NCI-H1048 (cell line): Measurements from ENCODE around the gene C11orf54.

Source experiments
- DNase-seq: peaks from one replicate; lab custom pipeline; 2025; lab: John Stamatoyannopoulos, UW

C11orf54 gene

DNA sequence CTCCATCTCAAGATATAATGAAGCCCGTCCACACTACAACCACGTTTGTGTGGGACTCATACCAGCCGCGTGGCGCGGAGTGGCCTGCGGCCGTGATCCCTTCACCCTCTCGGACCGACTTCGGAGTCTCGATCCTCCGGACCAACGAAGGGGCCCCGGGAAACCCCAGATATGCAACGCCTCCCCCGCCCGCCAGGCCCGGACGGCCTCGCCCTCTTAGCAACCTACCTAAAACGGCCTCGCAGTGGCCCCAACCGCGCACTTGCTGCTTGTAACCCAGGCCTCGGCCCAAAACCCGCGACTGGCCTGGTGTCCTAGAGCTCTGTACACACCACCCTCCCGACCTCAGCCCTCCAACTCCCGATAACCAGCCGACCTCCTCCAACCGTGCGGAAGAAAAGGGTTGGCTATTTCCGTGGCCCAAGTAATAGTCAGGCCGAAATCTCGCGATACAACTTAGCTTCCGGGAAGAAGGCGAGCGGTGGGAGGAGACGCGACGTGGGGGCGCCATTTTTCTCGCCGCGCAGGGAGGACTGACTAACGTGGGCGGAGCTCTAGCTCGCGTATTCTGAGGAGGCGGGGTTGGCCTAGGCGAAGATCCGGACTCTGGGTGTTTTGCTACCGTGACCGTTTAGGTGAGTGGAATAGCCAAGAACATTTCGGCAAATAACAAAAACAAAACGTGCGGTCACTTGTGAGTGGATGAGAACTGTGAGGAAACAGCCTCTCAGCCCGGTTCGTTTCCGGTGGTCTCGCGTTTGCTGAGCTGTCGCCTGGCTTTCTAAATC is at the start of gene C11orf54, which contains the start of gene TAF1D:
TSS of gene C11orf54 (plus strand) at position 579 of the 788 bp plus-strand sequence. CDS start 5,722 bp downstream, outside the sequence.
TSS of gene TAF1D (minus strand) at position 402 of the 788 bp plus-strand sequence. CDS start 2,191 bp downstream, outside the sequence.
- DNase-seq: peak; percentile 95

- DNase-seq: no peak
Measured at GRCh38 chr11:93694109-93694508, 47.4 kb upstream of the C11orf54 start.

GRCh38 chr11:93694557-93694956 is 46.9 kb upstream of the C11orf54 start:
- no peak for DNase-seq

DNA sequence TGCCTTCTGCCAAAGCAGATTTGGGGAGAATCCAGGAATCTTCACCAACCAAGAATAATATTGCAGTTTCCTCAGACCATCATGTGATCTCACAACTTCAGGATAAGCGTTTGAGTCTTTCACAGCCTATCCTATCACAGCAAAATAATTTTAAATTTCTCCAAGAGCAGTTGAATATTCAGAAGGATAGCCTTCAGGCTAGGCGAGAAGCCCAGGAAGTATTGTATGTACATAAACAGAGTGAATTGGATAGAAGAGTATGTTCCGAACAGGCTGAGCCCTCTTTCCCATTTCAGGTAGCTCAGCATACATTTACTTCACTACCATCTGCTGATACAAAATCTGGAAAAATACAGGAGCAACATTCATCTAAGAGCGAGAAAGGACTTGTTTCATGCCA is 43.9 kb upstream of the C11orf54 start:
- no peak for DNase-seq

GRCh38 chr11:93700830-93701229 is 40.6 kb upstream of the C11orf54 start:
- no peak for DNase-seq

GRCh38 chr11:93704237-93704636 is 37.2 kb upstream of the C11orf54 start:
- no peak for DNase-seq

DNA sequence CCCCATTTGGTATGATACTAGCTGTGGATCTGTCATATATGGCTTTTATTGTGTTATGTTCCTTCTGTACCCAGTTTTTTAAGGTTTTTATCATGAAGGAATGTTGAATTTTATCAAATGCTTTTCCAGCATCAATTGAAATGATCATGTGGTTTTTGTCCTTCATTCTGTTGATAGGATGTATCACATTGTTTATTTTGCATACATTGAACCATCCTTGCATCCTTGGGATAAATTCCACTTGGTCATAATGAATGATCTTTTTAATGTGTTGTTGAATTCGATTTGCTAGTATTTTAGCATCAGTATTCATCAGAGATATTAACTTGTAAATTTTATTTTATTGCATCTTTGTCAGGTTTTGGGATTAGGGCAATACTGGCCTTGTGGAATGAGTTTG is 31.2 kb upstream of the C11orf54 start:
- no peak for DNase-seq

- no peak for DNase-seq
Measured at GRCh38 chr11:93712678-93713077, 28.8 kb upstream of the C11orf54 start.

DNA sequence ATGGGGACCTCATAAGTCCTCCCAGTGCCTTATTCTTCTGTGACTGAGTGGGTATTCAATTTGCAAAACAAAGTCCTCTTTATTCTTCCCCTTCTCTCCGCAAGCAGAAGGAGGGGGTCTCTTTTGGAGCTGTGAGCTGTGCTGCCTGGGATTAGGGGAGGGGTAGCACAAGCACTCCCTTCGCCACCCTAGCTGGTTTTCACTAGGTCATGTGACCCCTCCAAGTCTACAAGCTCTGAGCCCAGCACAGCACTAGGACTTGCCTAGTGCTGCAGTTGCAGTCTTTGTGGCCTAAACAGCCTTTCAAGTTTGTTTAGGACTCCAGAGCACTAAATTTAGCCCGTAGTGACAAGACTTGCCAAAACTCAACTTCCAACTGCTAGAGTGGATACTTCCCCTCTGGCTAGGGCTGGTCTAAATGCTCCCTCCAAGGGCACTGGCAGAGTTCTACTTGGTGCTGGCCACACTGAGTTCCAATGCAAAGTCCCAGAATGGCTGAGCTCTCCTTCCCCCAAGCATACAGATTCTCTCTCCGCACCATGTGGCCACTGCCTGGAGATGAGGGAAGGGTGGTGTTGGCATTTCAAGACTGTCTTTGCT is 25.6 kb upstream of the C11orf54 start:
- no peak for DNase-seq

DNA sequence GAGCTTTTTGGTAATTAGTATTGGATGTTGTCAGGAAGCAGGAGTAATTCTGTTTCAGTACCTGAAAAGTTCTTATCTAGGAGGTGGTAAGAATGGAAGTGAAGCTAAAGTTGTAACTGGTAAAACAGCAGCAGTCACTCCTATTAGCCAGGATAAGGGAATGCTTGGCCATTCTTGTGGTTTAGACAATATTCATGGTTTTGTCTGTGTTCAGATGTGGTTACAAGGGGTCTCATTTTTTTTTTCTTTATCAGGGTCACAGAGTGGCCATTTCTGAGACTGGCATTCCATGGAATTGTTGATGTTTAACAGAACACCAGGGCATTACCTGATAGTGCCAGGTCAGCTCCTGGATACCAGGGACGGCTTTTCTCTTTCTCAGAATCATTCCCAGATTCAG is 24.0 kb upstream of the C11orf54 start:
- no peak for DNase-seq

DNA sequence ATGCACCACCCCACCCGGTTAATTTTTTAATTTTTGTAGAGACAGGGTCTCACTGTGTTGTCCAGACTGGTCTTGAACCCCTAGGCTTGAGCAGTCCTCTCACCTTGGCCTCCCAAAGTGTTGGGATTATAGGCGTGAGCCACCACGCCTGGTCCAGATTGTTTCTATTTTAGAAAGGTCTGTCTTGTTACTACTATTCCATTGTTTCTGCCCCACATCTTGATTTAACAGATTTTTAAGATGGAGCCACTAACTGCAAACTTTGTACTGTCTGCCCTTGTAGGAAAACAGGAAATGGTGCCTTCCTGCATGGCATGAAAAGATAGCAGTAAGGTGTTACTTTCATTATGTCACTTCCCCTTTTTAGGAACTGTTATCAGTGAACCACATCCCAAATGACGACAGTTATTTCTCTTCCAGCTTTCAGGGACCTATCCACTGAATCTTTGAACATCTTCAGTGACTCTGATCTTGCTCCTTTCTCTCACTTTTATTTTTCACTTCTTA is 23.4 kb upstream of the C11orf54 start:
- no peak for DNase-seq

DNA sequence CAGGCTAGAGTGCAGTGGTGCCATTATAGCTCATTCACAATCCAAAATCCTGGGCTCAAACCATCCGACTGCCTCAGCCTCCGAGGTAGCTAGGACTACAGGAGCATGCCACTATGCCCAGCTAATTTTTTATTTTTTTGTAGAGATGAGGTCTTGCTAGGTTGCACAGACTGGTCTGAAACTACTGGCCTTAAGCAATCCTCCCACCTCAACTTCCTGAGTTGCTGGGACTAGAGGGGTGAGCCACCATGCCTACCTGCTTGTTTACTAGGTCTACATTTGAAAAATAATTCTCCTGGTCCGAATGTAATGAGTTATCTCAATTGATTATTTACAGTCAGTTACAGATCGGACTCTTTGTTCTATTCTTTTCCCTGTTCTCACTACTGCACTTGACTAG is 22.2 kb upstream of the C11orf54 start:
- DNase-seq: no peak

GRCh38 chr11:93720522-93720921 is 20.9 kb upstream of the C11orf54 start:
- DNase-seq: no peak

DNA sequence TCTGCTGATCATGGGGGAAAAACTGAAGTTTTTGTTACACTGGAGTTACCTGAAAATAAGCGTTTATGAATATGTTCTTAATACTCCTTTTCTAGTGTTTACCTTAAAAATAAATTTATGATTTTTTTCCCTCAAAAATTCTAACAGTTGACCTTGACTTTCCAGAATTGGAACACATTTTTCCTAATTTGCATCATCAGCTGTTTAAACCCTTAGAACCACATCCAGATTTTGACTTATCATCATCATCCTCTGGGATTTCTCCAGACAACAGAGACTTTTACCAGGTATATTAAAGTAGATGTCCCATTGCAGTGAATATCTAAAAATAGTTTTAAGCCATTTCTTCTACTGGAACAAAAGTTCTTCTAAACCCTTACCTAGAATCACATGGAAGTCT is 17.4 kb upstream of the C11orf54 start:
- DNase-seq: no peak

- DNase-seq: no peak
Measured at GRCh38 chr11:93727985-93728791, 13.3 kb upstream of the C11orf54 start.

DNA sequence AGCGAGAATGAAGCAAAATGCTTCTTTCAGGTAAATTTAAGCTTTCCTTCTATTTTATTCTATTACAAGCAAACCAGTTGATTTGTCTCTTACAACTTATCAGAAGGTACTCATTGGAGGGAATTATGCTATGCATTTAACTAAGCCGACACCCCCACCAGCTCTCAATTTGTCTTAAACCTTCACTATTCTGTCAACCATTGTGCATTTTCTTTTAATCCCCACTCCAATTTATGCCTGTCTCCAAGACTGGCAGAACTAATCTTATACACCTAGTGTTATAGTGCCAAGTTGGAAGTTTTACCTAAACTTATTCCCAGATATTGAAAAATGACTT is 12.7 kb upstream of the C11orf54 start:
- no peak for DNase-seq

DNA sequence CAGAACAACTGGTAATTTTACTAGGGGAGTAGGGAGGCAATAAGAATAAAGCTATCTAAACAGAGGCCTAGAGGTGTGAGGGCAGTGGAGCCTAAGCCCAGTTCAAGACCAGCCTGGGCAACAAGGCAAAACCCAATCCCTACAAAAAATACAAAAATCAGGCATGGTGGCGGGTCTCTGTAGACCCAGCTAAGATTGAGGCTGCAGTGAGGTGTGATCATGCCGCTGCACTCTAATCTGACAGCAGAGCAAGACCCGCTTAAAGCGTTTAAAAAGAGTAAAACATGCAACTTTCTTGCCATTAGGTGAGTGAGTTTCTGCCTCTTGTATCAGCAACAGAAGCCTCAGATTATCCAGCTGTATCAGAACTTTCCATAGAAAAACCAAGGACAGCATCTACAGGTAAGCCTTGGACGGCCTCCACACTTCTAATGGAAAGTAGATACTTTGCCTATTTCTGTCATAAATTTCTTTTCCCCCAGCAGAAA is 12.3 kb upstream of the C11orf54 start:
- no peak for DNase-seq

DNA sequence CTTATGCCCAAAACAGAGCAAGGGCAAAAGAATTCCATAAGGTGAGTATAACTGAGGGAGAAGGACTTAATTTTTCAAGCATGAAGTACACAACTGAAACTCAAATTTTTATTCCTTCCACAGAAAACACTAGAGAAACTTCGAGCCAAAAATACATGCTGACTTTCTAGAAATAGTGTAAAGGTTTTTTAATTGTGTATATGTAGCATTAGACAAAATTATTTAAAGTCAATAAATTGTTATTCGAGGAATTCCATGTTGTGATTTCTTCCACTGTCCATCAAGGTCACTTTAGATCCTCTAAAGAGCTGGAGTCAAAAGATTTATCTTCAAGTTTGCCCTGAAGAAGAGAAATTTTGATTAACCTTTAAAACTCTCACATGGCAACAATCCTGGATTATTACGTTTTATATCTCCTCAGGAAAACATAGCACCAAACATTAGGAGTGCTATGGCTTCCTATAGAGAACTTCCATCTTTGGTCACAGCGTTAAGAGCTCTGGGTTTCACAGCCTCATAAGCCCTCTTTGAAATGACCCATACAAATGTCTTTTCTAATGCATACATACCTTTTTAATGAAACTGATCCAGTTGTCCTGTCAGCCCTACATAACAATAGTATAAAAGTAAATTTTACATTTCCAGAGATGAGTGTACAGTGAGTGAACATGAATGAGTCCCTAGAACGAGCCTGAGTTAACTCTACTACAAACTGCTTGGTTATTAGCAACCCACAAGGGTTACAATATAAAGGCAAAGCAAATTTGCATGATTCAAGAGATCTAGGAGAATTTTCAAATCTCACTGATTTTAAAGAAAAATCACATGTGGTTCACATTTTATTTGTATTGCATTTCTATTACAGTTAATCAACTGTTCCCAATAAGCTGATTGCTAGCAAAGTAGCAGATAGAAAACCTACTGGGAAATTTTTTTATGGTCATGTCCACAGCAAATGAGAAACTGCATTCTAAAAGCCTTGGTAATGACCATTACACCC is 11.1 kb upstream of the C11orf54 start:
- DNase-seq: no peak

- no peak for DNase-seq
Measured at GRCh38 chr11:93732237-93732892, 9.1 kb upstream of the C11orf54 start.

GRCh38 chr11:93733474-93733873 is 8.0 kb upstream of the C11orf54 start:
- DNase-seq: no peak
